Tibial nerve (tissue), 4 donors: ENCODE measurements around the gene MGMT. TPM values are rescaled to one million over a fixed set of nuclear protein-coding genes. Genes with fewer than 3 reads are reported as not detected.

Source experiments
- DNase-seq, 2 donors: peaks; one replicate each; pipeline ENCODE4 v3.0.0-alpha.2; 2019; ENCODE audit warnings: low spot score in 2 of 2
- H3K27ac ChIP-seq, 4 donors: fragments of 200-600 bp; sonication (generic) in 3 of 4; one replicate each; pipeline ENCODE4 v1.5.1; 2017 to 2019; ENCODE audit warnings: mild to moderate bottlenecking in 1 of 4
- H3K27me3 ChIP-seq, 2 donors: fragments of 200-600 bp; sonication (generic) in 1 of 2; one replicate each; pipeline versions ENCODE4 v1.5.1 to v1.6.0; 2017 to 2019
- H3K36me3 ChIP-seq, 3 donors: fragments of 200-600 bp; sonication (generic); one replicate each; pipeline ENCODE4 v1.5.1; 2018 to 2019
- H3K4me1 ChIP-seq, 4 donors: fragments of 200-600 bp; sonication (generic) in 3 of 4; one replicate each; pipeline ENCODE4 v1.5.1; 2017 to 2019
- H3K4me3 ChIP-seq, 4 donors: fragments of 200-600 bp; sonication (generic) in 3 of 4; one replicate each; pipeline ENCODE4 v1.5.1; 2017 to 2019; ENCODE audit warnings: mild to moderate bottlenecking in 1 of 4, moderate library complexity in 1 of 4
- H3K9me3 ChIP-seq, 4 donors: fragments of 200-600 bp; sonication (generic) in 3 of 4; one replicate each; pipeline ENCODE4 v1.5.1; 2017 to 2019
- CTCF ChIP-seq, 5 experiments: fragments of 200-600 bp in 3 of 5; fragments of 450-650 bp in 2 of 5; sonication (generic) in 3 of 5; IDR thresholded peaks; one replicate each; pipeline ENCODE4 v1.5.1; 2016 to 2019; ENCODE audit warnings: antibody characterized with exemption in 5 of 5, mild to moderate bottlenecking in 3 of 5, moderate library complexity in 2 of 5
- EP300 ChIP-seq, 2 donors: sonication (generic); formaldehyde crosslinking; IDR thresholded peaks; one replicate each; pipeline ENCODE4 v1.6.1; 2017; ENCODE audit warnings: antibody characterized with exemption in 2 of 2, mild to moderate bottlenecking in 1 of 2
- POLR2A ChIP-seq, 2 donors: fragments of 450-650 bp; IDR thresholded peaks; one replicate each; pipeline ENCODE4 v1.6.1; 2017; ENCODE audit warnings: antibody characterized with exemption in 2 of 2, mild to moderate bottlenecking in 2 of 2, moderate library complexity in 2 of 2
- WGBS, 2 donors: methylation state at CpG; one replicate each; pipeline ENCODE4 v1.1.5; 2018; 5-methylcytosine and 5-hydroxymethylcytosine counted together
- total RNA-seq, 4 donors: library from RNA; depleted of rRNA; stranded (reverse); fragments of >200 nt; gene quantifications; one replicate each; pipeline ENCODE4 v1.1.0, GENCODE V29; 2016

The MGMT gene
- total RNA-seq, 4 donors from 2014 or later: 26.1 to 39.1 (median 33.7) TPM

- H3K36me3 ChIP-seq: peaks cover 0 to 41% (median 0%) of the 10 kb centered on the region in 3 donors
- no peak overlapping the region for H3K4me3 ChIP-seq
- no peak for DNase-seq
- H3K4me1 ChIP-seq: peaks cover 0 to 3% (median 0%) of the 10 kb centered on the region in 4 donors
- 87 to 95% methylated on average over 7 of the region's 7 CpGs for WGBS, 2 donors
- H3K27me3 ChIP-seq: no peaks in the 10 kb centered on the region
- TF ChIP-seq CTCF (IDR thresholded peaks at IDR 0.05): no peak
- TF ChIP-seq EP300 (IDR thresholded peaks at IDR 0.05): no peak
- no peak for TF ChIP-seq POLR2A (IDR thresholded peaks at IDR 0.05)
- no peak overlapping the region for H3K27ac ChIP-seq
- no peaks in the 10 kb centered on the region for H3K9me3 ChIP-seq
These were observed 293.4 kb downstream of the MGMT start for GRCh38 chr10:129760416-129760815.

GRCh38 chr10:129761197-129761972 lies 294.3 kb downstream of the MGMT start:
- TF ChIP-seq POLR2A (IDR thresholded peaks at IDR 0.05) (no peak), EP300 (IDR thresholded peaks at IDR 0.05) (no peak), CTCF (IDR thresholded peaks at IDR 0.05) (no peak)
- no peak for DNase-seq
- peaks cover 0 to under 1% (median 0%) of the 10 kb centered on the region in 4 donors for H3K9me3 ChIP-seq
- H3K27me3 ChIP-seq: no peaks in the 10 kb centered on the region
- WGBS, 2 donors: 82 to 92% methylated on average over 21 to 23 of the region's 24 CpGs
- peaks cover 0 to 3% (median 0%) of the 10 kb centered on the region in 4 donors for H3K4me1 ChIP-seq
- H3K4me3 ChIP-seq: no peak overlapping the region
- H3K27ac ChIP-seq: no peak overlapping the region
- peaks cover 0 to 51% (median 0%) of the 10 kb centered on the region in 3 donors for H3K36me3 ChIP-seq

GRCh38 chr10:129761981-129762956 lies 295.2 kb downstream of the MGMT start:
- WGBS, 2 donors: 58 to 59% methylated on average over 25 of the region's 25 CpGs

GRCh38 chr10:129764011-129764900 lies 297.2 kb downstream of the MGMT start:
- Histone ChIP-seq H3K27ac (no peak overlapping the region), H3K9me3 (peaks cover 0 to 3% (median 0%) of the 10 kb centered on the region in 4 donors), H3K4me1 (no peaks in the 10 kb centered on the region), H3K36me3 (peaks cover 0 to 75% (median 0%) of the 10 kb centered on the region in 3 donors), H3K27me3 (no peaks in the 10 kb centered on the region), H3K4me3 (no peak overlapping the region)
- DNase-seq: no peak
- TF ChIP-seq CTCF (IDR thresholded peaks at IDR 0.05) (no peak), EP300 (IDR thresholded peaks at IDR 0.05) (no peak), POLR2A (IDR thresholded peaks at IDR 0.05) (no peak)
- 93 to 96% methylated on average over 20 to 23 of the region's 23 CpGs for WGBS, 2 donors

More at GRCh38 chr10:129761981-129762956, 295.2 kb downstream of the MGMT start:
- DNase-seq: no peak
- Histone ChIP-seq H3K9me3 (peaks cover 0 to 3% (median 0%) of the 10 kb centered on the region in 4 donors), H3K27ac (no peak overlapping the region), H3K4me3 (no peak overlapping the region), H3K4me1 (peaks cover 0 to 3% (median 0%) of the 10 kb centered on the region in 4 donors), H3K36me3 (peaks cover 0 to 60% (median 0%) of the 10 kb centered on the region in 3 donors), H3K27me3 (no peaks in the 10 kb centered on the region)
- TF ChIP-seq POLR2A (IDR thresholded peaks at IDR 0.05) (no peak), EP300 (IDR thresholded peaks at IDR 0.05) (no peak), CTCF (IDR thresholded peaks at IDR 0.05) (no peak)
